A549 treated with Hydrocortisone at 1 μM for 4 hours (cell line): ENCODE results near the gene RNPEP. TPM values are rescaled to one million over a fixed set of nuclear protein-coding genes. Genes with fewer than 3 reads are reported as not detected.

ENCODE experiments used
- total RNA-seq: library from RNA; stranded (reverse); fragments of 200-300 nt; extraction: Qiagen RNA extraction; gene quantifications from 5 replicates; pipeline ENCODE4 v1.2.3, GENCODE V29; 2022

Gene RNPEP, protein sequence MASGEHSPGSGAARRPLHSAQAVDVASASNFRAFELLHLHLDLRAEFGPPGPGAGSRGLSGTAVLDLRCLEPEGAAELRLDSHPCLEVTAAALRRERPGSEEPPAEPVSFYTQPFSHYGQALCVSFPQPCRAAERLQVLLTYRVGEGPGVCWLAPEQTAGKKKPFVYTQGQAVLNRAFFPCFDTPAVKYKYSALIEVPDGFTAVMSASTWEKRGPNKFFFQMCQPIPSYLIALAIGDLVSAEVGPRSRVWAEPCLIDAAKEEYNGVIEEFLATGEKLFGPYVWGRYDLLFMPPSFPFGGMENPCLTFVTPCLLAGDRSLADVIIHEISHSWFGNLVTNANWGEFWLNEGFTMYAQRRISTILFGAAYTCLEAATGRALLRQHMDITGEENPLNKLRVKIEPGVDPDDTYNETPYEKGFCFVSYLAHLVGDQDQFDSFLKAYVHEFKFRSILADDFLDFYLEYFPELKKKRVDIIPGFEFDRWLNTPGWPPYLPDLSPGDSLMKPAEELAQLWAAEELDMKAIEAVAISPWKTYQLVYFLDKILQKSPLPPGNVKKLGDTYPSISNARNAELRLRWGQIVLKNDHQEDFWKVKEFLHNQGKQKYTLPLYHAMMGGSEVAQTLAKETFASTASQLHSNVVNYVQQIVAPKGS
- 85.2 to 89.4 TPM (median 87.7 TPM) in 5 replicates for total RNA-seq

DNA sequence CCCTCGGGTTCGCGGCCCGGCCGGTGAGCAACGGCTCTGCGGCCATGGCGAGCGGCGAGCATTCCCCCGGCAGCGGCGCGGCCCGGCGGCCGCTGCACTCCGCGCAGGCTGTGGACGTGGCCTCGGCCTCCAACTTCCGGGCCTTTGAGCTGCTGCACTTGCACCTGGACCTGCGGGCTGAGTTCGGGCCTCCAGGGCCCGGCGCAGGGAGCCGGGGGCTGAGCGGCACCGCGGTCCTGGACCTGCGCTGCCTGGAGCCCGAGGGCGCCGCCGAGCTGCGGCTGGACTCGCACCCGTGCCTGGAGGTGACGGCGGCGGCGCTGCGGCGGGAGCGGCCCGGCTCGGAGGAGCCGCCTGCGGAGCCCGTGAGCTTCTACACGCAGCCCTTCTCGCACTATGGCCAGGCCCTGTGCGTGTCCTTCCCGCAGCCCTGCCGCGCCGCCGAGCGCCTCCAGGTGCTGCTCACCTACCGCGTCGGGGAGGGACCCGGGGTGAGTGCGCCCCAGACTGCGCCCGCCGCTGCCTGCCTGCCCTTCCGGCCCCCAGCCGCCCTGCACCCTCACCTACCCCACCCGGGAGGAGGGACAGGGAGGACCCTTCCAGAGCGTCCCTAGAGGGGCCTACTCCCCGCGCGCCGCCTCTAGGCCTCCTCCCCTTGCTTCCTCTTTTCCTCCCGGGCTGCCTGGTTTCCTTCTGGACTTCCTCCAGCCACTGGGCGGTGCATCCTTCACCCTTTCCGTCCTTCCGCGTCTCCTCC lies at the start of gene RNPEP:
Gene RNPEP (plus strand): TSS at position 26 of the 757 bp plus-strand sequence. CDS start 19 bp downstream, at position 45.

DNA sequence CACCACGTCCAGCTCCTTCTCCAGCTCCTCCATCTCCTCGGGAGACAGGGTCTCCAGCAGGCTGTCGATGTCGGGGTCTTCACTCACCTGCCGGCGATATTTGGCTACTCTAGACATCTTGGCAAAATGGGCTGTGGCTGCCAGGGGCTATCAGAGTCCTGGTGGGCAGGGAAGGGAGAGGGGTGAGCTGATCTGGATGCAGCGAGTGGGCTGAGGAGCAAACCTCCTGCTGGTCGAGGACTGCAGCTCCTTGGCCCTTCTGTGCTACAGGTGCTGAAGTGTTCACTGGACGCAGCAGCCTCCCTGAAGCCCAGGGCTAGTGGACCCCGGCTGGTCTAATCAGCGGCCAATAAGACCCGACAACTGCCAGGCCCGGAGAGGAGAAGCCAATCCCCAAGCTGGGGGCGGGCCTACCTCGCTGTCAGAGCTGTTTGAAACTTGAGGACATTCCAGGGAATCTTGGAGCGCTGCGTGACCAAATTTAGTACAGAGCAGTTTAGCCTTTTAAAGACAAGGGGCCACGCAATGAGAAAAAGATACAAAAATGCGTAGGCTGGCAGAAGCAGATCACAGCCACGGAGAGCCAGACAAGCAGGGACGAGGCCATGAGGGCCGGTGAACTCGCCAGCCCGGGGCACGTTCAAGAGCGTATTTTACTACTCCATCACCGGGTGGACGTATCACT lies 36.1 kb upstream of the RNPEP start, which contains the start of gene LMOD1:
Gene LMOD1 (minus strand): TSS at position 325 of the 685 bp plus-strand sequence. CDS start 208 bp downstream, at position 117.

DNA sequence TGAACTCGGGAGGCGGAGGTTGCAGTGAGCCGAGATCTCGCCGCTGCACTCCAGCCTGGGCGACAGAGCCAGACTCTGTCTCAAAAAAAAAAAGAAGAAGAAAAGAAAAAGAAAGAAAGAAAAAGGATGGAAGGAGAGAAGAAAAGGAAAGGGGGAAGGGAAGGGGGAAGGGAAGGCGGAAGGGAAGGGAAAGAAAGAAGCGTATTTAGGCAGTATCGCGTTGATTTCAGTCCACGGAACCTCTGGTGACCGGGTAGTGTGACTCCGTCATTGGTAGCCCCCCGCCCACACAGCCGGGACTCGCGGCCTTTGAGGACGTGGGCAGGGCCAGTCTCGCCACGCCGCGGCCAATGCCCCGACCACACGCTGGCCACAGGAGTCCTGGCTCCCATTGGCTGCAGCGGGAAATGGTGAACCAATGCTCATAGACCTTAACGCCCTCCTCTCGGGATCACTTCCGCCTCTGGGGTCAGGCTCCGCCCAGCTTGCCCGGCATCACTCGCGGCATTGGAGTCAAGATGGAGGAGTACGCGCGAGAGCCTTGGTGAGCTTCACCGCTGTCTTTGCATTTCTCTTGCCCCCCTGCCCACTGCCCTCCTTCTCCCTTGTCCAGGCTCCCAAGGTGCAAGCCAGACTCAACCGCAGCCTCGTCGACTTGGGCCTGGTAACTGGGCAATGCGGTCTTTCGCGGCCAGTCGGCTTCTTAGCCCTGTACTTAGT lies 27.3 kb upstream of the RNPEP start, which contains the start of gene TIMM17A:
Gene TIMM17A (plus strand): TSS at position 495 of the 720 bp plus-strand sequence. CDS start 24 bp downstream, at position 519.

DNA sequence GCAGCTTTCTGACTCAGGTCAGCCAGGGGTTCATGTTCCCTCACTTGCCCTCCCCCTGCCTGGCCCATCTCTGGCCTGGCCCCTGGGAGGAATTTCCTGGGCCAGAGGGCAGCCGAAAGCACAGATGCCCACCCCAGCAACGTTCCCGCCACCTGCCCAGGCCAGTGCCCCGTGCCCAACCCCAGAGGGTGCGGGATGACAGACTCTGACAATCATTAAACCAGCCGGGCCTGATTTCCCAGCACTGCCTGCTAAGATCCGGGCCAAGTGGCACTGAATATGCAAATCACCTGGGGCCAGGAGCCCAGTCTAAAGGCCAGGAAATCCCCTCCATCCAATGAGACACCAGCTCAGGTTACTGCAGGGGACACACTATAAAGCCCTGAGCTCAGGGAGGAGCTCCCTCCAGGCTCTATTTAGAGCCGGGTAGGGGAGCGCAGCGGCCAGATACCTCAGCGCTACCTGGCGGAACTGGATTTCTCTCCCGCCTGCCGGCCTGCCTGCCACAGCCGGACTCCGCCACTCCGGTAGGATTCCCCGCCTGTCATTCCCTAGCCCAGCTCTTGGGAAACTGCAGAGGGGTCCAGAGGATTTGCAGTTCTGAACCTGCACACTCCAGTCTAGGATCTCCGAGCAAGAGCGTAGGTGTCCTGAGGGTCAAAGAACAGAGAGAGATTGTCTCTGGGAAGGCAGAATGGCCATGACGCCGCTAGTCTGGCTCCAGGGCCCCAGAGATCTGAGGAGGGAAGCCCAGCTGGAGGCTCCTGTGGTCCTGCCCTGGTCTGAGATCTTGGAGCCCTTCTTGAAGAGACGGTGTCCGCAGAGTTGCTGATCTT lies 27.9 kb downstream of the RNPEP start, which contains the start of gene ELF3:
Gene ELF3 (plus strand): TSS at position 408 of the 836 bp plus-strand sequence. CDS start 550 bp downstream, outside the sequence.

Other genes starting within 250 kb of the RNPEP start
- 25.9 to 45.1 TPM (median 43.0 TPM) in 5 replicates for gene IPO9, start 153.5 kb upstream of the RNPEP start, total RNA-seq
- gene SHISA4, start 93.8 kb upstream of the RNPEP start, total RNA-seq: 11.2 to 16.9 TPM (median 16.0 TPM) in 5 replicates
- not detected in 5 replicates for gene LMOD1, start 36.1 kb upstream of the RNPEP start, total RNA-seq
- gene TIMM17A, start 27.1 kb upstream of the RNPEP start, total RNA-seq: 91.8 to 126 TPM (median 102 TPM) in 5 replicates
- gene ELF3, start 27.9 kb downstream of the RNPEP start, total RNA-seq: 112 to 157 TPM (median 146 TPM) in 5 replicates
- 0.13 to 0.30 TPM (median 0.14 TPM) in 5 replicates for gene GPR37L1, start 140.3 kb downstream of the RNPEP start, total RNA-seq
- gene ARL8A, start 162.1 kb downstream of the RNPEP start, total RNA-seq: 43.6 to 54.3 TPM (median 51.0 TPM) in 5 replicates
- gene PTPN7, start 178.0 kb downstream of the RNPEP start, total RNA-seq: not detected in 5 replicates
- 0.54 to 0.78 TPM (median 0.70 TPM) in 5 replicates for gene LGR6, start 211.2 kb downstream of the RNPEP start, total RNA-seq